Measurements from ENCODE around the gene C9orf43. TPM values are rescaled to one million over a fixed set of nuclear protein-coding genes. Genes with fewer than 3 reads are reported as not detected.

The C9orf43 gene
- total and polyA plus RNA-seq, 12 donors = 0.65 to 5.1 (median 1.8) TPM

GRCh38 chr9:113467183-113467582, 56.6 kb downstream of the C9orf43 start:
- TF ChIP-seq POLR2A (IDR thresholded peaks at IDR 0.05) (no peak), CTCF (IDR thresholded peaks at IDR 0.05) (no peak)
- H3K27me3 ChIP-seq = no peaks in the 10 kb centered on the region
- intact Hi-C loops (cut with DNase I) = no loop called here
- no peaks in the 10 kb centered on the region for H3K9me3 ChIP-seq (replicated peaks in 1 of 3)
- 69 to 98% (median 96%) methylated on average over 2 of the region's 2 CpGs for WGBS, 4 donors
- no peak overlapping the region for H3K27ac ChIP-seq
- DNase-seq = no peak
- H3K4me1 ChIP-seq (replicated peaks in 1 of 2) = peaks cover 4 to 14% of the 10 kb centered on the region in 2 donors
- no peaks in the 10 kb centered on the region for H3K36me3 ChIP-seq (replicated peaks in 1 of 2)
- no peak overlapping the region for H3K4me3 ChIP-seq

- peak; percentile 30 to 75 (median 49) for DNase-seq
- peaks cover 4 to 7% of the 10 kb centered on the region in 2 donors for H3K4me1 ChIP-seq (replicated peaks in 1 of 2)
- H3K27me3 ChIP-seq = no peaks in the 10 kb centered on the region
- no peaks in the 10 kb centered on the region for H3K36me3 ChIP-seq (replicated peaks in 1 of 2)
- no peak overlapping the region for H3K4me3 ChIP-seq
- H3K27ac ChIP-seq = peak overlapping the region in 3 of 5 donors; percentile 24 to 46 (median 37)
- intact Hi-C loops (cut with DNase I) = no loop called here
- H3K9me3 ChIP-seq (replicated peaks in 1 of 3) = no peaks in the 10 kb centered on the region
- TF ChIP-seq CTCF (IDR thresholded peaks at IDR 0.05) = no peak
- no peak for TF ChIP-seq POLR2A (IDR thresholded peaks at IDR 0.05)
- 39 to 52% (median 47%) methylated on average over 6 of the region's 6 CpGs for WGBS, 4 donors
Observed at GRCh38 chr9:113468716-113469448, 58.3 kb downstream of the C9orf43 start.

- DNase-seq = peak in 1 of 7 donors; percentile 4
- Histone ChIP-seq H3K27me3 (no peaks in the 10 kb centered on the region), H3K4me3 (no peak overlapping the region), H3K27ac (no peak overlapping the region), H3K36me3 (replicated peaks in 1 of 2) (no peaks in the 10 kb centered on the region), H3K9me3 (replicated peaks in 1 of 3) (no peaks in the 10 kb centered on the region), H3K4me1 (replicated peaks in 1 of 2) (peaks cover 4 to 6% of the 10 kb centered on the region in 2 donors)
- TF ChIP-seq CTCF (IDR thresholded peaks at IDR 0.05) (no peak), POLR2A (IDR thresholded peaks at IDR 0.05) (no peak)
- intact Hi-C loops (cut with DNase I) = no loop called here
- WGBS, 4 donors = 84 to 96% (median 89%) methylated on average over 1 of the region's 1 CpG
Observed at GRCh38 chr9:113471143-113471542, 60.6 kb downstream of the C9orf43 start.

- no peaks in the 10 kb centered on the region for H3K9me3 ChIP-seq (replicated peaks in 1 of 3)
- no peak overlapping the region for H3K27ac ChIP-seq
- H3K4me1 ChIP-seq (replicated peaks in 1 of 2) = peaks cover 4 to 6% of the 10 kb centered on the region in 2 donors
- intact Hi-C loops (cut with DNase I) = no loop called here
- 90 to 94% (median 93%) methylated on average over 6 of the region's 6 CpGs for WGBS, 4 donors
- H3K36me3 ChIP-seq (replicated peaks in 1 of 2) = no peaks in the 10 kb centered on the region
- no peak overlapping the region for H3K4me3 ChIP-seq
- TF ChIP-seq CTCF (IDR thresholded peaks at IDR 0.05) = no peak
- no peak for TF ChIP-seq POLR2A (IDR thresholded peaks at IDR 0.05)
- no peaks in the 10 kb centered on the region for H3K27me3 ChIP-seq
- DNase-seq = peak in 2 of 7 donors; percentile 8 to 12
Observed at GRCh38 chr9:113471566-113471965, 61.0 kb downstream of the C9orf43 start.
